ENCODE results near the gene COL6A5. TPM values are rescaled to one million over a fixed set of nuclear protein-coding genes. Genes with fewer than 3 reads are reported as not detected.

The COL6A5 gene
- total and polyA plus RNA-seq, 4 donors: 0.01 to 0.09 TPM; not detected in 2

- TF ChIP-seq MAX (IDR thresholded peaks at IDR 0.05) (no peak), SP1 (IDR thresholded peaks at IDR 0.05) (no peak), GABPA (IDR thresholded peaks at IDR 0.05 in 1 of 2, conservative IDR thresholded peaks at IDR 0.05 in 1 of 2) (no peak), ZBTB33 (IDR thresholded peaks at IDR 0.05) (no peak), TAF1 (conservative IDR thresholded peaks at IDR 0.05) (no peak)
These were observed 4.7 kb upstream of the COL6A5 start (continued) for GRCh38 chr3:130340766-130341165.

- no peak for TF ChIP-seq TAF1 (conservative IDR thresholded peaks at IDR 0.05)
- no peak for TF ChIP-seq ATF3 (IDR thresholded peaks at IDR 0.05)
- no peak for TF ChIP-seq RXRA (IDR thresholded peaks at IDR 0.05)
- TF ChIP-seq JUND (IDR thresholded peaks at IDR 0.05): no peak
- TF ChIP-seq ZBTB33 (IDR thresholded peaks at IDR 0.05): no peak
- no peak for TF ChIP-seq SP1 (IDR thresholded peaks at IDR 0.05)
- TF ChIP-seq FOXA1 (IDR thresholded peaks at IDR 0.05): no peak
- Histone ChIP-seq H3K9me3 (ENCODE audit: control insufficient read depth in 4 of 4, low read length in 3 of 4) (no peaks in the 10 kb centered on the region), H3K4me1 (ENCODE audit: control insufficient read depth in 4 of 4, insufficient read depth in 4 of 4, low read length in 3 of 4) (no peaks in the 10 kb centered on the region), H3K4me3 (ENCODE audit: low read depth in 1 of 3, low read length in 3 of 3) (no peak overlapping the region), H3K36me3 (ENCODE audit: control insufficient read depth in 4 of 4, insufficient read depth in 3 of 4, low read depth in 1 of 4, low read length in 3 of 4) (no peaks in the 10 kb centered on the region), H3K9ac (ENCODE audit: low read depth in 1 of 2, low read length in 2 of 2) (no peak overlapping the region), H3K27me3 (ENCODE audit: control insufficient read depth in 4 of 4, insufficient read depth in 4 of 4, low read length in 3 of 4) (peaks cover 0 to 6% (median 2%) of the 10 kb centered on the region in 4 donors), H3K27ac (ENCODE audit: low read depth in 1 of 2, low read length in 2 of 2) (no peak overlapping the region)
- DNase-seq (ENCODE audit: low spot score): no peak
These were observed 4.1 kb upstream of the COL6A5 start for GRCh38 chr3:130341388-130341787.

- H3K9ac ChIP-seq (ENCODE audit: low read depth in 1 of 2, low read length in 2 of 2): no peak overlapping the region
- no peak for DNase-seq (ENCODE audit: low spot score)
- TF ChIP-seq ZBTB33 (IDR thresholded peaks at IDR 0.05) (no peak), FOXA2 (IDR thresholded peaks at IDR 0.05) (no peak), HNF4A (conservative IDR thresholded peaks at IDR 0.05) (no peak), MAX (IDR thresholded peaks at IDR 0.05) (no peak), YY1 (IDR thresholded peaks at IDR 0.05) (no peak), RXRA (IDR thresholded peaks at IDR 0.05) (no peak), NR2F2 (IDR thresholded peaks at IDR 0.05) (no peak), EGR1 (IDR thresholded peaks at IDR 0.05; ENCODE audit: low read depth in 2 of 2) (no peak), ATF3 (IDR thresholded peaks at IDR 0.05) (no peak), REST (IDR thresholded peaks at IDR 0.05) (no peak), CTCF (IDR thresholded peaks at IDR 0.05; ENCODE audit: low read depth, low read length, missing input control) (no peak), SP1 (IDR thresholded peaks at IDR 0.05) (no peak), HNF4G (IDR thresholded peaks at IDR 0.05) (no peak), FOXA1 (IDR thresholded peaks at IDR 0.05) (no peak), TAF1 (conservative IDR thresholded peaks at IDR 0.05) (no peak)
- H3K4me3 ChIP-seq (ENCODE audit: low read depth in 1 of 3, low read length in 3 of 3): no peak overlapping the region
- H3K27me3 ChIP-seq (ENCODE audit: control insufficient read depth in 4 of 4, insufficient read depth in 4 of 4, low read length in 3 of 4): peaks cover 0 to 6% (median 2%) of the 10 kb centered on the region in 4 donors
- H3K27ac ChIP-seq (ENCODE audit: low read depth in 1 of 2, low read length in 2 of 2): no peak overlapping the region
- 70% methylated on average over 4 of the region's 4 CpGs for WGBS
- no peaks in the 10 kb centered on the region for H3K4me1 ChIP-seq (ENCODE audit: control insufficient read depth in 4 of 4, insufficient read depth in 4 of 4, low read length in 3 of 4)
- no peaks in the 10 kb centered on the region for H3K9me3 ChIP-seq (ENCODE audit: control insufficient read depth in 4 of 4, low read length in 3 of 4)
- no peaks in the 10 kb centered on the region for H3K36me3 ChIP-seq (ENCODE audit: control insufficient read depth in 4 of 4, insufficient read depth in 3 of 4, low read depth in 1 of 4, low read length in 3 of 4)
These were observed 3.6 kb upstream of the COL6A5 start for GRCh38 chr3:130341882-130342281.
